A549 (cell line): ENCODE data around the gene LMO7. TPM values are rescaled to one million over a fixed set of nuclear protein-coding genes. Genes with fewer than 3 reads are reported as not detected.

Experiments
- ATAC-seq, 2 experiments: fragments of 200-7000 bp in 1 of 2; fragments of >200 bp in 1 of 2; cut with Nextera tagmentation in 1 of 2; cut with Tn5 transposase in 1 of 2; 3 replicates each; pipeline versions ENCODE4 v1.8.0 to v1.9.1; 2018 to 2020; ENCODE audit warnings: mild to moderate bottlenecking in 1 of 2, moderate library complexity in 1 of 2
- CTCF ChIA-PET: fragments of 300-600 bp; sonication (Branson Sonifier 250); formaldehyde crosslinking; extraction: SDS; loops from one replicate; lab custom pipeline; 2021; ENCODE audit warnings: antibody characterized with exemption, inconsistent platforms; lab: Yijun Ruan, JAX
- POLR2A ChIA-PET: fragments of 350-600 bp; formaldehyde crosslinking; extraction: SDS; loops from one replicate; lab custom pipeline; 2021; ENCODE audit warnings: antibody characterized with exemption, inconsistent platforms; lab: Yijun Ruan, JAX
- DNase-seq, 2 experiments: peaks; one replicate each; pipeline versions ENCODE4 v3.0.0 to v3.0.0-alpha.2; 2011 to 2016; ENCODE audit warnings: low read depth in 1 of 2, low spot score in 1 of 2
- FAIRE-seq: peaks from 2 replicates; lab custom pipeline; 2011; peaks lifted over from hg19 to GRCh38; lab: Jason Lieb, UNC
- H3K27ac ChIP-seq, 2 experiments: fragments of >200 bp; sonication (Bioruptor Twin); formaldehyde crosslinking; 3 replicates each; pipeline ENCODE4 v1.5.1; 2016 to 2017
- H3K4me1 ChIP-seq: fragments of >200 bp; sonication (Bioruptor Twin); formaldehyde crosslinking; 3 replicates; pipeline ENCODE4 v1.6.1; 2016
- H3K4me2 ChIP-seq: fragments of >200 bp; sonication (Bioruptor Twin); formaldehyde crosslinking; 3 replicates; pipeline ENCODE4 v1.6.1; 2016
- H3K4me3 ChIP-seq: fragments of >200 bp; sonication (Bioruptor Twin); formaldehyde crosslinking; 3 replicates; pipeline ENCODE4 v1.5.1; 2016
- H3K9me3 ChIP-seq: fragments of >200 bp; sonication (Bioruptor Twin); formaldehyde crosslinking; 3 replicates; pipeline ENCODE4 v1.6.1; 2016
- KDM1A ChIP-seq: fragments of 200-600 bp; sonication (generic); IDR thresholded peaks from 2 replicates; pipeline ENCODE4 v1.6.1; 2016; ENCODE audit warnings: low read depth, mild to moderate bottlenecking
- POLR2A ChIP-seq: IDR thresholded peaks from 2 replicates; pipeline ENCODE4 v1.6.1; 2012; ENCODE audit warnings: mild to moderate bottlenecking, low read length
- RCOR1 ChIP-seq: fragments of 150-350 bp; IDR thresholded peaks from 2 replicates; pipeline ENCODE4 v1.6.1; 2014; ENCODE audit warnings: antibody characterized with exemption, low read length, low read depth
- WGBS: methylation state at CpG from one replicate; pipeline ENCODE4 v1.1.6; 2017; ENCODE audit errors: missing lambda C conversion rate; 5-methylcytosine and 5-hydroxymethylcytosine counted together
- polyA plus RNA-seq, 4 experiments: library from polyadenylated mRNA; depleted of rRNA in 3 of 4; stranded (reverse); fragments of >200 nt; fragmentation: RNase III in 1 of 4; extraction: RNeasy Plus Mini Kit Qiagen cat#74134 plus additional on column Dnase treatment in 1 of 4; gene quantifications; 2 replicates in 3 of 4; 3 replicates in 1 of 4; pipeline ENCODE4 v1.2.3, GENCODE V29; 2011 to 2017

LMO7 gene
- polyA plus RNA-seq, 2 of the 4 experiments (the other 2 are of a cell fraction): 23.4 to 33.2 TPM

DNA sequence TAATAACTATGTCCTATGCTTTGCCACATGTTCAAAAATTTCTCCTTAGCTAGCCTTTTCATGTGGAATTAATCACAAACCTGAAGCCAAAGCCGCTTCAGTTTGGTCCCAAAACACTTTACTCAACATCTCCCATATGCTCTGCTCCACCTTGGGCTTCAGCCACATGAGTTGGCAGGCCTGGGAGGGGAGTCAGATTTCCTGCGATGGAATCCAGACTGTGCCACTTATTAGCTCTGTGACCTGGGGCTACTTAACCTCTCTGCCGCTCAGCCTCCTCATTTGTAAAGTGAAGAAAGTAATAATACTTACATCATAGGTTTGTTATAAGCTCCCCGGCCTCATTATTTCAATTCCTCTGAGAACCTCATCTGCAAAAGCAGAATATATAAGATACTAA is 272.0 kb downstream of the LMO7 start:
- no peak overlapping the region for H3K4me2 ChIP-seq
- POLR2A ChIA-PET: no interaction called here
- H3K4me1 ChIP-seq: no peaks in the 10 kb centered on the region
- DNase-seq (no peak), FAIRE-seq (no peak), ATAC-seq (no peak)
- 85% methylated on average over 4 of the region's 4 CpGs for WGBS
- CTCF ChIA-PET: interaction anchor here (1.0 kb wide), 1 partner anchor 19 kb away, joined by 3 read pairs; no protein-coding TSS in a partner anchor
- TF ChIP-seq RCOR1: no peak
- TF ChIP-seq POLR2A: no peak
- no peak for TF ChIP-seq KDM1A
- no peaks in the 10 kb centered on the region for H3K9me3 ChIP-seq
- H3K4me3 ChIP-seq: no peak overlapping the region
- no peak overlapping the region for H3K27ac ChIP-seq

Other genes with a start within 250 kb of the LMO7 start
- 12.5 and 17.6 TPM in 2 replicates for gene TBC1D4, start 154.2 kb upstream of the LMO7 start, polyA plus RNA-seq (2011; rRNA removed)
- 9.5 to 11.7 TPM (median 10.6 TPM) in 3 replicates for gene TBC1D4, start 154.2 kb upstream of the LMO7 start, polyA plus RNA-seq (2017; fragmentation: RNase III; extraction: RNeasy Plus Mini Kit Qiagen cat#74134 plus additional on column Dnase treatment)
- 206 and 227 TPM in 2 replicates for gene COMMD6, start 98.5 kb upstream of the LMO7 start, polyA plus RNA-seq (2011; rRNA removed)
- 215 to 245 TPM (median 225 TPM) in 3 replicates for gene COMMD6, start 98.5 kb upstream of the LMO7 start, polyA plus RNA-seq (2017; fragmentation: RNase III; extraction: RNeasy Plus Mini Kit Qiagen cat#74134 plus additional on column Dnase treatment)
- gene UCHL3, start 86.5 kb upstream of the LMO7 start, polyA plus RNA-seq (2011; rRNA removed): 52.6 and 60.7 TPM in 2 replicates
- 46.3 to 52.1 TPM (median 46.6 TPM) in 3 replicates for gene UCHL3, start 86.5 kb upstream of the LMO7 start, polyA plus RNA-seq (2017; fragmentation: RNase III; extraction: RNeasy Plus Mini Kit Qiagen cat#74134 plus additional on column Dnase treatment)